ENCODE data around the gene IL1A. TPM values are rescaled to one million over a fixed set of nuclear protein-coding genes. Genes with fewer than 3 reads are reported as not detected.
A peak's percentile ranks its signal among the peaks of the same experiment; 100 is the strongest.

The IL1A gene
- total and polyA plus RNA-seq, 10 donors = 0.21 to 1.6 (median 0.69) TPM; not detected in 2

DNA sequence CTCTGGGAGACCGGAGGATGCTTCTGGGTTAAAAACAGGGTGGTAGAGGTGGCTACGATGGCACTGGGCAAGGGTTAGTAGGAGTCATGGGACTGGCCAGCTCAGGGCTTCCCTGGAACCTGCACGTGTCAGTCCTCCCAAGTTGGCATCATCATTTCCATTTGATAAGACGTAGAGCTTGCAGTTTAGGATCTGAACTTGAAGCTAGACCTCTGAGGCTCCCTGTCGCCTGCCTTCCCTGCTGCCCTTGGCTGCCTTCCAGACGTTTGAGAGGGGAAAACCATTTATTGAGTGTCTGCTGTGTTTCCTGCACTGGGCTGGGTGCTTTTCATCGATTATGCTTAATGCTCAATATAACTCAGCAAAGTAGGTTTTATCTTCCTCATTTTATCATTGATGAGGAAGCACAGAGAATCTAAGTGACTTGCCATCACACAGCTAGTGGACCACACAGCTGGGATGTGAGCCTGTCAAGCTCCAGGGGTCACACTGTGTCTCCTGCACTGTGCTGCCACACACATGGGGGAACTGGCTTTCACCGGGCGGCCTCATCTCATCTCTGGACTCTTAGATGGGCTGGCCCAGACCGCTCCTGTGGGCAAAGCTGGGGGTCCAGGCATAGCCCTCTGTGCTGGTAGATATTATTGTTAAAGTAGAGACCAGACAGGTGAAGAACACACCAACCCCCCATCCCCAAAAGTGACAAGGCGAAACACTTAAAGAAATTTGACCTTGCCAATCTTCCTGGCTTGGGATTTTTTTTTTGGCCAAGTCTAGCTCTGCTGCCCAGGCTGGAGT lies 55.7 kb downstream of the IL1A start:
- peaks cover 6 to 61% (median 29%) of the 10 kb centered on the region in 6 donors for H3K4me1 ChIP-seq
- H3K36me3 ChIP-seq = no peaks in the 10 kb centered on the region
- intact Hi-C loops (cut with DNase I; ENCODE audit: low total_unique reads) = loop anchor here (5.0 kb wide), 2 partner anchors 101 to 126 kb away; no protein-coding TSS in a partner anchor
- H3K27ac ChIP-seq = peak overlapping the region in 1 of 8 donors; percentile 28
- no peak overlapping the region for H3K4me3 ChIP-seq
- no peaks in the 10 kb centered on the region for H3K9me3 ChIP-seq
- peak; percentile 68 for DNase-seq
- 47 to 56% (median 51%) methylated on average over 11 of the region's 11 CpGs for WGBS, 5 donors
- TF ChIP-seq, protein P1, sequence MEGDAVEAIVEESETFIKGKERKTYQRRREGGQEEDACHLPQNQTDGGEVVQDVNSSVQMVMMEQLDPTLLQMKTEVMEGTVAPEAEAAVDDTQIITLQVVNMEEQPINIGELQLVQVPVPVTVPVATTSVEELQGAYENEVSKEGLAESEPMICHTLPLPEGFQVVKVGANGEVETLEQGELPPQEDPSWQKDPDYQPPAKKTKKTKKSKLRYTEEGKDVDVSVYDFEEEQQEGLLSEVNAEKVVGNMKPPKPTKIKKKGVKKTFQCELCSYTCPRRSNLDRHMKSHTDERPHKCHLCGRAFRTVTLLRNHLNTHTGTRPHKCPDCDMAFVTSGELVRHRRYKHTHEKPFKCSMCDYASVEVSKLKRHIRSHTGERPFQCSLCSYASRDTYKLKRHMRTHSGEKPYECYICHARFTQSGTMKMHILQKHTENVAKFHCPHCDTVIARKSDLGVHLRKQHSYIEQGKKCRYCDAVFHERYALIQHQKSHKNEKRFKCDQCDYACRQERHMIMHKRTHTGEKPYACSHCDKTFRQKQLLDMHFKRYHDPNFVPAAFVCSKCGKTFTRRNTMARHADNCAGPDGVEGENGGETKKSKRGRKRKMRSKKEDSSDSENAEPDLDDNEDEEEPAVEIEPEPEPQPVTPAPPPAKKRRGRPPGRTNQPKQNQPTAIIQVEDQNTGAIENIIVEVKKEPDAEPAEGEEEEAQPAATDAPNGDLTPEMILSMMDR (IDR thresholded peaks at IDR 0.05 in 8 of 11, conservative IDR thresholded peaks at IDR 0.05 in 3 of 11) = no peak
- TF ChIP-seq POLR2A (IDR thresholded peaks at IDR 0.05) = no peak
- no peak for TF ChIP-seq POLR2AphosphoS5 (IDR thresholded peaks at IDR 0.05)
- H3K27me3 ChIP-seq (replicated peaks in 1 of 7) = no peaks in the 10 kb centered on the region

DNA sequence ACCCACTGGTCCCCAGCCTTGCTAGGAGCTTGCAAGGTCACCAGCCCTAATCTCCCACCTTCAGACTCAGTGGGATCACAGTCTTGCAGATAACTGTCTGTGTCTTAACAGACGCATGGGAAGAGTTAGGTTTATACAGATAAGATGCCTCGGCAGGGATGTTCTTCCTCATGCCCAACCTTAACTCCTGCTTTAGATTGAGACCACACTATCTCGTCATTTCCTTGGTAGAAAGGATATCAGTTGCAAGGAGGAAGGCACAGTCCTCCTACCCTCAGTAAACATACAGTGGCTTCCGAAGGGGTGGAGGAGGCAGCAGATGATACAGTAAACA lies 56.3 kb downstream of the IL1A start:
- no peak for DNase-seq
- no peaks in the 10 kb centered on the region for H3K36me3 ChIP-seq
- H3K4me1 ChIP-seq = peaks cover 6 to 61% (median 29%) of the 10 kb centered on the region in 6 donors
- WGBS, 5 donors = 47 to 80% (median 60%) methylated on average over 4 of the region's 4 CpGs
- H3K9me3 ChIP-seq = no peaks in the 10 kb centered on the region
- intact Hi-C loops (cut with DNase I; ENCODE audit: low total_unique reads) = loop anchor here (5.0 kb wide), 2 partner anchors 101 to 126 kb away; no protein-coding TSS in a partner anchor
- H3K27ac ChIP-seq = no peak overlapping the region
- TF ChIP-seq POLR2A (IDR thresholded peaks at IDR 0.05) (no peak), POLR2AphosphoS5 (IDR thresholded peaks at IDR 0.05) (no peak)
- TF ChIP-seq, protein P1 (IDR thresholded peaks at IDR 0.05 in 8 of 11, conservative IDR thresholded peaks at IDR 0.05 in 3 of 11) = no peak
- no peaks in the 10 kb centered on the region for H3K27me3 ChIP-seq (replicated peaks in 1 of 7)
- no peak overlapping the region for H3K4me3 ChIP-seq

DNA sequence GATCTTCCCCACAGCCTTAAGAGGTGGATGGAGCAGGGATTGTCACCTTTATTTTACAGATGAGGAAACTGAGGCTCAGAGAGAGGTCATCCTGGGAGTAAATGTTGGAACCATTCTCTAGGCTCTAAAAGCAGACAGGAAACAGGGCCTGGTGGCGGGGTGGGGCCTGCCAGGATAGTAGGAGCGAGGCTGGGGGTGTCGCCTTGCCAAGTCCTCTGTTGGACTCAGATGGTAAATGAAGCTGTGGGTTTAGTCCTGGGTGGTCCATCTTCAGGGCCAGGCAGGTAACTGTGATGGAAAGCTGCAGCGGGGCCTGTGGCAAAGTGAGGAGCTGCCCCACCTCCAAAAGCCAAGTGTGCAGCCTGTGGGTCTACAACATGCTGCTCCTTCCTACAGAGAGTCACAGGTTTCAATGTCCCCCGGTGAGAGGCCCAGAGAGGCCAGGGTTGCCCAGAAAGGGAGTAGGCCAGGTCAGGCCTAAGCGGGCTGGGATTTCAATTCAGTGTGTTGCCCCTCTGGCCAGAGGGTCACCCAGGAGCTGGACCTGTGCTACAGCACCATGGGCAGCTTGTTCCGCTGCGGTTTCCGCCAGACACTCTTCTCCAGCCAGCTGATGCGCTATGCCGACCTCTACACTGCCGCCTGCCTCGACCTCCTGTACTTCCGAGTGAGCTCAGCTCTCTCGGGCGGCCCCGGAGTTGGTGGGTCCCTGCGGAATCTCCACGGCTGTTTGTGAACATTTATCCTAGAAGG lies 56.8 kb downstream of the IL1A start:
- no peaks in the 10 kb centered on the region for H3K9me3 ChIP-seq
- WGBS, 5 donors = 81 to 93% (median 88%) methylated on average over 18 to 19 of the region's 19 CpGs

More for the DNA sequence above, 56.8 kb downstream of the IL1A start:
- intact Hi-C loops (cut with DNase I; ENCODE audit: low total_unique reads) = loop anchor here (5.0 kb wide), 2 partner anchors 100 to 125 kb away; no protein-coding TSS in a partner anchor
- H3K4me1 ChIP-seq = peaks cover 6 to 61% (median 29%) of the 10 kb centered on the region in 6 donors
- TF ChIP-seq, protein P1 (IDR thresholded peaks at IDR 0.05 in 8 of 11, conservative IDR thresholded peaks at IDR 0.05 in 3 of 11) = no peak
- TF ChIP-seq POLR2AphosphoS5 (IDR thresholded peaks at IDR 0.05) (no peak), POLR2A (IDR thresholded peaks at IDR 0.05) (no peak)
- no peak overlapping the region for H3K27ac ChIP-seq
- H3K36me3 ChIP-seq = no peaks in the 10 kb centered on the region
- no peak overlapping the region for H3K4me3 ChIP-seq
- no peak for DNase-seq
- no peaks in the 10 kb centered on the region for H3K27me3 ChIP-seq (replicated peaks in 1 of 7)
